ENCODE measurements around the gene ASB6.
"Not testable (repeated sequence)": the region's sequence is repeated elsewhere in the genome, so short reads cannot be mapped to it uniquely, and the experiment has no call there.

Gene ASB6

GRCh38 chr9:129640086-129640870, 1.7 kb downstream of the ASB6 start:
- ATAC-seq (no peak), DNase-seq (ENCODE audit: low spot score in 2 of 2) (no peak)
- Mint-ChIP-seq H3K4me1 (peaks cover 33% of the 10 kb centered on the region), H3K27ac (peak overlapping the region; percentile 83), H3K36me3 (peaks cover 44% of the 10 kb centered on the region), H3K9me3 (no peaks in the 10 kb centered on the region), H3K4me3 (peak overlapping the region; percentile 83)

DNA sequence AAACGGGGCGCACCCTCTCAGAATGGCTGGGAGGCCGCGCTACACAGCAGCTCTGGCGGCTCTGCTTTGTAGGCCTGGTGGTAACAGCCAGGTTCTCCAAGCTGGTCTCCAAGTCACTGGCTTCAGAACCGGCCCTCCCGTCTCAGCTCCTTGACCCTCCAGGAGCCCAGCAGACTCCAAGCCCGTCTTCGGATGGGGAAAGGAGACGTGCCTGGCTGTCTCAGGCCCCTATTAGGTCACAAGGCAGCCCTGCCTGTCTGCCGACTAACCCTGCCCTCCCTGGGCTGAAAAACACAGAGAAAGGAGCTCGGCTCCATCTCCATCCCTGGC, 2.2 kb downstream of the ASB6 start:
- Mint-ChIP-seq H3K27ac (peak overlapping the region; percentile 34), H3K36me3 (peaks cover 50% of the 10 kb centered on the region), H3K4me1 (peaks cover 33% of the 10 kb centered on the region), H3K4me3 (peak overlapping the region; percentile 83), H3K9me3 (no peaks in the 10 kb centered on the region)
- DNase-seq (ENCODE audit: low spot score in 2 of 2) (no peak), ATAC-seq (no peak)

DNA sequence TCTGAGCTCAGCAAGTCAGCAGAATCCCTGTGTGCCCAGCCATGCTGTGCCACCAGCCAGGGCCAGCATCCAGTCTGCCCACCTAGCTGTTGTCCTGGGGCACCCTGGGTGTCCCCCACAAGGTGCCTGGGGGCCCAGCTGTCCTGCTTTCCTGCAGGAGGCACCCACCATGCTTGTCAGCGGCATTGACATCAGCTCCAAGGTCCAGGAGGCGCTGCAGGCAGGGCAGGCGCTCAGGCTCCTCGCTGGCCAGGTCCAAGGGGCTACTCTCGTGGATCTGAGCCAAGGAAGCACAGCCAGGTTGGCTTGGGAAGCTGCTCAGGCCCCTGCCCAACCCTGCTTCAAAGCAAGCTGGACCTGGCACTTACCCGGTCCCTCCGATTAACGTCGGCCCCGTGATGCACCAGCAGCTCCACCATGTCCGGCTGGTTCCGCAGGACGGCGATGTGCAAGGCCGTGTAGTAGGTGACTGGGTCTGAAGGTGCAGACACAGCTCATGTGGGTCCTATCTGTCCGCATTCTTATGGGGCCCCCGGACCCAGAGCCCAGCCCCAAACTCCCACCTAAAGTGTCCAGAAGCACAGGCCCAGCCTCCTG, 2.8 kb downstream of the ASB6 start:
- H3K9me3 Mint-ChIP-seq: no peaks in the 10 kb centered on the region
- peaks cover 56% of the 10 kb centered on the region for H3K36me3 Mint-ChIP-seq
- H3K4me1 Mint-ChIP-seq: peaks cover 33% of the 10 kb centered on the region
- DNase-seq (ENCODE audit: low spot score in 2 of 2) (no peak), ATAC-seq (no peak)
- H3K27ac Mint-ChIP-seq: peak overlapping the region; percentile 34
- no peak overlapping the region for H3K4me3 Mint-ChIP-seq

- Mint-ChIP-seq H3K9me3 (no peaks in the 10 kb centered on the region), H3K27ac (peak overlapping the region; percentile 84), H3K4me3 (no peak overlapping the region), H3K4me1 (peaks cover 33% of the 10 kb centered on the region), H3K36me3 (peaks cover 68% of the 10 kb centered on the region)
- DNase-seq (ENCODE audit: low spot score in 2 of 2) (no peak), ATAC-seq (no peak)
Observed at GRCh38 chr9:129637673-129638439, 4.1 kb downstream of the ASB6 start.

GRCh38 chr9:129637102-129637501, 4.8 kb downstream of the ASB6 start:
- Mint-ChIP-seq H3K4me3 (no peak overlapping the region), H3K4me1 (peaks cover 39% of the 10 kb centered on the region), H3K36me3 (peaks cover 76% of the 10 kb centered on the region), H3K27ac (no peak overlapping the region), H3K9me3 (no peaks in the 10 kb centered on the region)
- ATAC-seq (no peak), DNase-seq (ENCODE audit: low spot score in 2 of 2) (no peak)

DNA sequence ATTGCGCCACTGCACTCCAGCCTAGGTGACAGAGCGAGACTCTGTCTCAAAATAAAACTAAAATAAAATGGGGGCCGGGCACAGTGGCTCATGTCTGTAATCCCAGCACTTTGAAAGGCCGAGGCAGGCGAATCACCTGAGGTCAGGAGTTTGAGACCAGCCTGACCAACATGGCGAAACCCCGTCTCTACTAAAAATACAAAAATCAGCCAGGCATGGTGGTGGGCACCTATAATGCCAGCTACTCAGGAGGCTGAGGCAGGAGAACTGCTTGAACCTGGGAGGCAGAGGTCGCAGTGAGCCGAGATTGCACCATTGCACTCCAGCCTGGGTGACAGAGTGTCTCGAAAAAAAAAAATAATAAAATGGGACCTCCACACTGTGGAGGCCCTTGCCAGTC, 5.6 kb downstream of the ASB6 start:
- Mint-ChIP-seq H3K36me3 (peaks cover 82% of the 10 kb centered on the region), H3K4me1 (peaks cover 44% of the 10 kb centered on the region)
- H3K9me3 Mint-ChIP-seq; ATAC-seq; DNase-seq (ENCODE audit: low spot score in 2 of 2); H3K27ac Mint-ChIP-seq; H3K4me3 Mint-ChIP-seq: not testable (repeated sequence)

DNA sequence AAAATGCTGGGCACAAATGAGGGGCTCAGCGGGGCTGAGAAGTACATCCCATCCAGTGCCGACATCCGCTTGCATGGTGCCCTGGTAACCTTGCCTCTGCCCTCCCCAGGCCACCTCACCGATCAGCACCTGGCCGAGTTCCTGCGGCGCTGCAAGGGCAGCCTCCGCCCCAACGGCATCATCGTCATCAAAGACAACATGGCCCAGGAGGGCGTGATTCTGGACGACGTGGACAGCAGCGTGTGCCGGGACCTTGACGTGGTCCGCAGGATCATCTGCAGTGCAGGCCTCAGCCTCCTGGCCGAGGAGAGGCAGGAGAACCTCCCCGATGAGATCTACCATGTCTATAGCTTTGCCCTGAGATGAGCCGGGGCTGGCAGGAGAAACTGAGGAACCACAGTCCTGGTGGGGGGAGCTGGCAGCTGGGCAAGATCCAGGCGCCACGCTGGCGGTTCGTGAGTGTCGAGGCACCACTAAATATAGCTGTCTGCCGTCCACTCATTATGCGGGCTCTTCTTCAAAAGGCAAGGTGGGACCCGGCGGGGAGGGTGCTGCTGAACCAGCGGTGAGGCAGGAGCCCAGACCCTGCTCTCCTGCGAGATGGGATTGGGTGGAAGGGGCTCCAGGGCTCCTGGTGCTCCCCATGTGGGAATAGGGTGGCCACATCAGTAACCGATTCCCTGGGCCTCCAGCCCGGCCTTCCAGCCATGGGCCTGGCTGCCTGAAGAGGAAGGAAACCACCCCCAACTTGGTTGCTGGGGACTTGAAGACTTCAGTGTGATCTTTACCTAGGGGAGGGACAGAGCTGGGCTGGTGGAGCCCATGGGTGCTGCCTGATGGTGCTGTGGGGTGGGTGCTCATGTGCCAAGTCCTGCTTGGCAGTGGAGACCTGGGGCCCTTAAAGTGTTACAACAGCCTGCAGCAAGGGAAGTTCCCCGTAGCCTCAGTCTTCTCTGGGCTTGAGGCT, 6.6 kb downstream of the ASB6 start:
- DNase-seq (ENCODE audit: low spot score in 2 of 2): no peak
- Mint-ChIP-seq H3K36me3 (peaks cover 76% of the 10 kb centered on the region), H3K9me3 (no peaks in the 10 kb centered on the region), H3K4me1 (peaks cover 44% of the 10 kb centered on the region), H3K27ac (no peak overlapping the region), H3K4me3 (no peak overlapping the region)
- ATAC-seq: no peak

DNA sequence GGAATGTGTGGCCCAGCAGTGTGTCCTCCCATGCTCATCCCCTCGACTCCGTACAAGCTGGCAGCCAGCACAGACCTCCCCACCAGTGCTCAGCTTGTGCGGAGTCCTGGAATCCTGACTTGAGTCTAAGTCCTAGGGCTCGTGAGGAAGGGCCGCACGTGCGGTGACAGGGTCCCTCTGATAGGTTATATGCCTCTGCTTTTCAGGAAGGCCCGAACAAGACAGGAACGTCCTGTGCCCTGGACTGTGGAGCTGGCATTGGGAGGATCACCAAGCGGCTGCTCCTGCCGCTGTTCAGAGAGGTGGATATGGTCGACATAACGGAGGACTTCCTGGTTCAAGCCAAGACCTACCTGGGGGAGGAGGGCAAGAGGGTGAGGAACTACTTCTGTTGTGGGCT, 8.1 kb downstream of the ASB6 start:
- no peak for ATAC-seq
- H3K27ac Mint-ChIP-seq: no peak overlapping the region
- H3K36me3 Mint-ChIP-seq: peaks cover 91% of the 10 kb centered on the region

DNA sequence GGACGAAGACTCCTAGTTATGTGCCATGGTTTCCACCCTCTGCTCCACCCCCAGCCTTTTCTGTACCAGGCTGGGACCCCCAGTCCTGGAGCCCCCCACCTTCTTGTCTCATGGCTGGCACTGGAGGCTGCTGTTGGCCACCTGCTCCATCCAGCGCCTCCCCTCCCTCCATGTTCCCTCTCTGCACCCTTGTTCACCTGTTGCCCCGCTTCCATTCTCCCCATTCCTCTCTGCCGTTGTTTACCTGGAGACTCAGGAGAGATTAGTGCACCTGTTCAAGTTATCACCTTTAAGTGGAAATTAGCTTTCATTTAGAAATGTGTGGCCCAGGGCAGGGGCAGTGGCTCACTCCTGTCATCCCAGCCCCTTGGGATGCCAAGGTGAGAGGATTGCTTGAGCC, 8.7 kb downstream of the ASB6 start:
- Mint-ChIP-seq H3K4me1 (peaks cover 47% of the 10 kb centered on the region), H3K36me3 (peaks cover 92% of the 10 kb centered on the region)
- no peak for ATAC-seq

More for the DNA sequence above, 8.1 kb downstream of the ASB6 start:
- Mint-ChIP-seq H3K9me3 (no peaks in the 10 kb centered on the region), H3K4me1 (peaks cover 47% of the 10 kb centered on the region), H3K4me3 (no peak overlapping the region)
- DNase-seq (ENCODE audit: low spot score in 2 of 2): no peak

DNA sequence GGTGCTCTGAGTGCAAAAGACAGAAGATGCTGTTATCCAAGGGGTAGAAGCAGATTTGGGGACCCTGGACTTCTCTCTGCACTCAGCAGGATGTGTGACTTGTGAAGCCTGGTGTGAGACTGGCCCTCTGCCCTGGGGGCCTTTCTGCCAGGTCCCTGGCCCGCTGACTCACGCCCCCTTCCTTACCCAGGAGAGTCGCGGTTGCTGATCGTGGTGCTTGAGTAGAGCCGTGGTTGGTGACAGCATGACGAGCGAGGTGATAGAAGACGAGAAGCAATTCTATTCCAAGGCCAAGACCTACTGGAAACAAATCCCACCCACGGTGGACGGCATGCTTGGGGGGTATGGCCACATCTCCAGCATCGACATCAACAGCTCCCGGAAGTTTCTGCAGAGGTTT, 9.5 kb downstream of the ASB6 start:
- peaks cover 46% of the 10 kb centered on the region for H3K4me1 Mint-ChIP-seq
- DNase-seq (ENCODE audit: low spot score in 2 of 2) (no peak), ATAC-seq (no peak)
- H3K9me3 Mint-ChIP-seq: no peaks in the 10 kb centered on the region
- H3K36me3 Mint-ChIP-seq: peaks cover 92% of the 10 kb centered on the region
- H3K27ac Mint-ChIP-seq: peak overlapping the region; percentile 91
- no peak overlapping the region for H3K4me3 Mint-ChIP-seq

More for the DNA sequence above, 8.7 kb downstream of the ASB6 start:
- Mint-ChIP-seq H3K9me3 (no peaks in the 10 kb centered on the region), H3K27ac (peak overlapping the region; percentile 91), H3K4me3 (no peak overlapping the region)
- DNase-seq (ENCODE audit: low spot score in 2 of 2): no peak

- DNase-seq (ENCODE audit: low spot score in 2 of 2): no peak
- no peak for ATAC-seq
- H3K9me3 Mint-ChIP-seq: no peaks in the 10 kb centered on the region
- peaks cover 91% of the 10 kb centered on the region for H3K36me3 Mint-ChIP-seq
- peaks cover 54% of the 10 kb centered on the region for H3K4me1 Mint-ChIP-seq
- peak overlapping the region; percentile 52 for H3K4me3 Mint-ChIP-seq
- H3K27ac Mint-ChIP-seq: peak overlapping the region; percentile 91
Observed at GRCh38 chr9:129631674-129632129, 10.2 kb downstream of the ASB6 start.

GRCh38 chr9:129630967-129631673, 10.8 kb downstream of the ASB6 start:
- peak; percentile 70 for ATAC-seq
- DNase-seq (ENCODE audit: low spot score in 2 of 2): no peak
- Mint-ChIP-seq H3K36me3 (peaks cover 89% of the 10 kb centered on the region), H3K9me3 (no peaks in the 10 kb centered on the region), H3K27ac (peak overlapping the region; percentile 91), H3K4me1 (peaks cover 55% of the 10 kb centered on the region), H3K4me3 (peak overlapping the region; percentile 52)

DNA sequence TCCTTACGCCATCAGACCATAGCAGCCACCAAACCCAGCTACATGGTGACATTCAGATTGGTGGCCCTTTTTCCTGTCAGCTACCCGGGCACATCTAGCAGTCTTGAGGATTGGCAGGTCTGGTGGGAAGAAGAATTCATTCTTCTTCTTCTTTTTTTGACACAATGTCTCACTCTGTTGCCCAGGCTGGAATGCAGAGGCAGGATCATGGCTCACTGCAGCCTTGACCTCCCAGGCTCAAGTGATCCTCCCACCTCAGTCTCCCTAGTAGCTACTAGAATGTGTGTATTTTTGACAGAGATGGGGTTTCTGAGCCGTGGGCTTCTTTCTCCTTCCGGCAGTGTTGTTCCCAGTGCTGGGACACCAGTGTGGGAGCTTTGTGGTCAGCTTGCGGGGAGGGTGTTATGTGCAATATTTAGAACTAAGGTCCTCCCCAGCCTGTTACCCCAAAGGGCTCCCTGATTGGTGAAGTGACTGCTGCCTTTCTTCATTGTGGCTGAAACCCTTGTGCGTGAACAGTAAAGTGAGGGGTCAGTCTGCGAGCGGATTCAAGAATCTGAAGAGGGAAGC, 12.6 kb downstream of the ASB6 start:
- Mint-ChIP-seq H3K4me1 (peaks cover 62% of the 10 kb centered on the region), H3K36me3 (peaks cover 78% of the 10 kb centered on the region), H3K9me3 (no peaks in the 10 kb centered on the region), H3K4me3 (no peak overlapping the region), H3K27ac (peak overlapping the region; percentile 57)
- DNase-seq (ENCODE audit: low spot score in 2 of 2): no peak
- ATAC-seq: no peak

GRCh38 chr9:129628709-129629108, 13.2 kb downstream of the ASB6 start:
- ATAC-seq: no peak
- Mint-ChIP-seq H3K9me3 (no peaks in the 10 kb centered on the region), H3K4me1 (peaks cover 67% of the 10 kb centered on the region), H3K36me3 (peaks cover 72% of the 10 kb centered on the region), H3K27ac (peak overlapping the region; percentile 57), H3K4me3 (no peak overlapping the region)
- no peak for DNase-seq (ENCODE audit: low spot score in 2 of 2)

All from stimulated activated effector memory CD8-positive, alpha-beta T cell treated with anti-CD3 and anti-CD28 coated beads, Interleukin-12 subunit alpha, Interleukin-12 subunit beta, amount 100 ng/mL, for 72 hours (primary cell).